Loucy (cell line): ENCODE results near the gene FABP6.

ENCODE experiments used
- EZH2phosphoT487 ChIP-seq: fragments of 200-600 bp; IDR thresholded peaks from 2 replicates; pipeline ENCODE4 v1.6.1; 2018; ENCODE audit warnings: antibody characterized with exemption, mild to moderate bottlenecking, moderate library complexity, borderline replicate concordance
- TF ChIP-seq, protein P1 (sequence below): fragments of 200-600 bp; sonication (generic); conservative IDR thresholded peaks from 2 replicates; pipeline ENCODE4 v1.5.1; 2014; ENCODE audit warnings: mild to moderate bottlenecking, antibody characterized with exemption, low read length

DNA sequence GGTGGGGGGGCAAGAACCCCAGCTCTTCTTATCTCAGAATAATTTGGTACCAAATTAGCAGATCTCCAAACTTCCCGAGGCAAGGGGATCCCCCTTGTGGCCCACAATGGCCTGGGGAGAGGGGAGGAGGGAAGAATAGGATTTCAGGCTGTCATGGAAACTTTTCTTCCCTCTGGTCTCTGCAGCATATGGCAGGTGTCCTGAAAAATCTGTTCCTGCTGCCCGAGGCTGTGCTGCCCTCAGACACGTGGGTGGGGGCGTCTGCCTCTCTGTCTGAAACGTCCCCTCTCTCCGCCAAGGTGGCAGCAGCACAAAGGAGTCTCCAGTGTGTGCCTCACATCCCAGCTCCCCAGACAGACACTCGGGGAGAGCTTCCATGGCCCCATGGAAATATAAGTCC is 49.0 kb downstream of the FABP6 start:
- TF ChIP-seq, protein P1, sequence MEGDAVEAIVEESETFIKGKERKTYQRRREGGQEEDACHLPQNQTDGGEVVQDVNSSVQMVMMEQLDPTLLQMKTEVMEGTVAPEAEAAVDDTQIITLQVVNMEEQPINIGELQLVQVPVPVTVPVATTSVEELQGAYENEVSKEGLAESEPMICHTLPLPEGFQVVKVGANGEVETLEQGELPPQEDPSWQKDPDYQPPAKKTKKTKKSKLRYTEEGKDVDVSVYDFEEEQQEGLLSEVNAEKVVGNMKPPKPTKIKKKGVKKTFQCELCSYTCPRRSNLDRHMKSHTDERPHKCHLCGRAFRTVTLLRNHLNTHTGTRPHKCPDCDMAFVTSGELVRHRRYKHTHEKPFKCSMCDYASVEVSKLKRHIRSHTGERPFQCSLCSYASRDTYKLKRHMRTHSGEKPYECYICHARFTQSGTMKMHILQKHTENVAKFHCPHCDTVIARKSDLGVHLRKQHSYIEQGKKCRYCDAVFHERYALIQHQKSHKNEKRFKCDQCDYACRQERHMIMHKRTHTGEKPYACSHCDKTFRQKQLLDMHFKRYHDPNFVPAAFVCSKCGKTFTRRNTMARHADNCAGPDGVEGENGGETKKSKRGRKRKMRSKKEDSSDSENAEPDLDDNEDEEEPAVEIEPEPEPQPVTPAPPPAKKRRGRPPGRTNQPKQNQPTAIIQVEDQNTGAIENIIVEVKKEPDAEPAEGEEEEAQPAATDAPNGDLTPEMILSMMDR: no peak
- no peak for TF ChIP-seq EZH2phosphoT487
